K562 (cell line): ENCODE results near the gene CPED1. TPM values are rescaled to one million over a fixed set of nuclear protein-coding genes. Genes with fewer than 3 reads are reported as not detected.
A peak's percentile ranks its signal among the peaks of the same experiment; 100 is the strongest.

ENCODE experiments used
- CHD2 ChIP-seq: IDR thresholded peaks from 2 replicates; pipeline ENCODE4 v1.6.1; 2011; ENCODE audit warnings: low read depth, low read length
- ERF ChIP-seq: fragments of 450-650 bp; formaldehyde crosslinking; IDR thresholded peaks from 2 replicates; pipeline ENCODE4 v1.4.0; 2020; ENCODE audit warnings: mild to moderate bottlenecking, mixed read lengths
- GMEB1 ChIP-seq: fragments of 250-450 bp; sonication (Bioruptor Pico); IDR thresholded peaks from 2 replicates; pipeline ENCODE4 v1.4.0; 2020; ENCODE audit warnings: mild to moderate bottlenecking
- GTF2E2 ChIP-seq: fragments of 200-800 bp; sonication (Bioruptor generic); IDR thresholded peaks from 2 replicates; pipeline ENCODE4 v1.6.1; 2016; ENCODE audit warnings: missing genetic modification characterization, missing compliant biosample characterization
- JUNB ChIP-seq: fragments of 450-650 bp; formaldehyde crosslinking; conservative IDR thresholded peaks from 2 replicates; pipeline ENCODE4 v1.4.0; 2020; ENCODE audit warnings: mild to moderate bottlenecking
- POLR3G ChIP-seq: IDR thresholded peaks from 2 replicates; pipeline ENCODE4 v1.6.1; 2011; ENCODE audit not compliant: insufficient read length, insufficient replicate concordance; ENCODE audit errors: extremely low read depth
- RBM22 ChIP-seq: fragments of 200-400 bp; formaldehyde crosslinking; IDR thresholded peaks from 2 replicates; pipeline ENCODE4 v1.6.1; 2018; ENCODE audit warnings: low read length, low read depth; ENCODE audit not compliant: poor library complexity, severe bottlenecking
- SP2 ChIP-seq: IDR thresholded peaks from 2 replicates; pipeline ENCODE4 v1.6.1; 2011; ENCODE audit warnings: mild to moderate bottlenecking, low read depth, low read length, moderate library complexity; ENCODE audit not compliant: poor library complexity, severe bottlenecking; ENCODE audit errors: extremely low read depth
- TAL1 ChIP-seq: fragments of 450-650 bp; IDR thresholded peaks from 2 replicates; pipeline ENCODE4 v1.6.1; 2016; ENCODE audit warnings: mild to moderate bottlenecking
- ZBTB40 ChIP-seq, 2 experiments: fragments of 450-650 bp in 1 of 2; sonication (generic) in 1 of 2; formaldehyde crosslinking in 1 of 2; IDR thresholded peaks; 2 replicates each; pipeline versions ENCODE4 v1.7.1 to v1.9.0; 2016 to 2022; ENCODE audit warnings: inconsistent platforms in 1 of 2, mild to moderate bottlenecking in 1 of 2, missing genetic modification reagents in 1 of 2
- ZBTB5 ChIP-seq: fragments of 450-650 bp; IDR thresholded peaks from 2 replicates; pipeline ENCODE4 v1.6.1; 2017; ENCODE audit warnings: antibody characterized with exemption
- ZFP91 ChIP-seq: sonication (generic); formaldehyde crosslinking; IDR thresholded peaks from 2 replicates; pipeline ENCODE4 v1.8.0; 2022; ENCODE audit warnings: mild to moderate bottlenecking, missing genetic modification reagents
- ZNF77 ChIP-seq: fragments of 250-450 bp; sonication (Bioruptor Pico); IDR thresholded peaks from 2 replicates; pipeline ENCODE4 v1.5.0; 2020
- ZZZ3 ChIP-seq: fragments of 450-650 bp; IDR thresholded peaks from 2 replicates; pipeline ENCODE4 v1.6.1; 2016; ENCODE audit warnings: antibody characterized with exemption, mild to moderate bottlenecking, moderate library complexity
- polyA plus RNA-seq, 8 experiments: library from polyadenylated mRNA; depleted of rRNA in 4 of 8; stranded (reverse) in 5 of 8; unstranded in 3 of 8; fragments of >200 nt; fragmentation: Nextera tagmentation in 2 of 8; fragmentation: Illumina TruSeq in 1 of 8; extraction: Ambion mirVana in 2 of 8; extraction: Trizol in 1 of 8; gene quantifications; 2 replicates each; pipeline versions ENCODE4 v1.2.1 to v1.2.3, GENCODE V29; 2011 to 2014; ENCODE audit warnings: inconsistent platforms in 1 of 8, missing spikeins in 1 of 8
- total RNA-seq, 7 experiments: library from RNA; depleted of rRNA in 6 of 7; stranded (reverse); fragments of >200 nt in 6 of 7; fragmentation: Illumina TruSeq in 2 of 7; extraction: Trizol in 2 of 7; gene quantifications; 2 replicates each; pipeline versions ENCODE4 v1.2.1 to v1.2.3, GENCODE V29; 2011 to 2021; ENCODE audit warnings: low replicate concordance in 1 of 7

The CPED1 gene
- total and polyA plus RNA-seq, 9 of the 15 experiments (the other 6 are each of a cell fraction or from before 2014, with no cell fraction given) = 195 to 393 (median 290) TPM

- TF ChIP-seq ZFP91 (CRISPR knock-in tag) (no peak), POLR3G (no peak), CHD2 (no peak), JUNB (CRISPR knock-in tag) (no peak), ERF (CRISPR knock-in tag) (no peak), ZZZ3 (no peak), ZBTB5 (no peak), ZNF77 (CRISPR knock-in tag) (0 out of 2 replicates have a peak, but pooled peaks have one; percentile 26), TAL1 (no peak), GTF2E2 (no peak), ZBTB40 (IDR thresholded peaks at IDR 0.05) (peak; percentile 63; the same call in 1 of the 2 replicates), ZBTB40 (CRISPR knock-in tag; IDR thresholded peaks at IDR 0.05) (no peak), SP2 (no peak), RBM22 (no peak), GMEB1 (CRISPR knock-in tag) (no peak)
Observed at GRCh38 chr7:120949393-120949911, 39.1 kb upstream of the CPED1 start (continued).
